HepG2 (cell line): ENCODE results near the gene PSAP. TPM values are rescaled to one million over a fixed set of nuclear protein-coding genes. Genes with fewer than 3 reads are reported as not detected.

Source experiments
- AGO1 ChIP-seq: fragments of 200-400 bp; formaldehyde crosslinking; IDR thresholded peaks from 2 replicates; pipeline ENCODE4 v1.6.1; 2017; ENCODE audit warnings: mild to moderate bottlenecking, low read depth, low read length, moderate library complexity; ENCODE audit not compliant: poor library complexity, severe bottlenecking
- ARID3A ChIP-seq: IDR thresholded peaks from 2 replicates; pipeline ENCODE4 v1.6.1; 2012; ENCODE audit warnings: low read depth, low read length, improper control_type of control experiment
- IRF1 ChIP-seq: sonication (generic); formaldehyde crosslinking; IDR thresholded peaks from 2 replicates; pipeline ENCODE4 v1.4.0; 2020; ENCODE audit warnings: low read depth, mild to moderate bottlenecking, missing genetic modification reagents
- MNT ChIP-seq: fragments of 450-650 bp; IDR thresholded peaks from 2 replicates; pipeline ENCODE4 v1.6.1; 2016
- NFRKB ChIP-seq: fragments of 450-650 bp; IDR thresholded peaks from 2 replicates; pipeline ENCODE4 v1.6.1; 2017
- PAX8 ChIP-seq: sonication (generic); formaldehyde crosslinking; IDR thresholded peaks from 2 replicates; pipeline ENCODE4 v1.8.0; 2022; ENCODE audit warnings: mild to moderate bottlenecking, missing genetic modification reagents, borderline replicate concordance
- POLR2A ChIP-seq, 2 experiments: IDR thresholded peaks; 2 replicates each; pipeline ENCODE4 v1.6.1; 2011; ENCODE audit warnings: low read depth in 2 of 2, low read length in 2 of 2, mild to moderate bottlenecking in 1 of 2, moderate library complexity in 1 of 2; ENCODE audit not compliant: insufficient read depth in 1 of 2
- SMARCC2 ChIP-seq: fragments of 450-650 bp; IDR thresholded peaks from 2 replicates; pipeline ENCODE4 v1.6.1; 2017; ENCODE audit warnings: antibody characterized with exemption, mild to moderate bottlenecking
- ZIK1 ChIP-seq: sonication (generic); formaldehyde crosslinking; IDR thresholded peaks from 2 replicates; pipeline ENCODE4 v1.5.0; 2020; ENCODE audit warnings: mild to moderate bottlenecking, low read depth, missing genetic modification reagents, borderline replicate concordance
- ZMAT5 ChIP-seq: sonication (generic); formaldehyde crosslinking; IDR thresholded peaks from 2 replicates; pipeline ENCODE4 v1.5.0; 2020; ENCODE audit warnings: mild to moderate bottlenecking, low read depth, missing genetic modification reagents, borderline replicate concordance
- ZNF17 ChIP-seq: sonication (generic); formaldehyde crosslinking; IDR thresholded peaks from 2 replicates; pipeline ENCODE4 v1.5.0; 2020; ENCODE audit warnings: mild to moderate bottlenecking, missing genetic modification reagents
- ZNF317 ChIP-seq: sonication (generic); formaldehyde crosslinking; IDR thresholded peaks from 2 replicates; pipeline ENCODE4 v1.5.0; 2020; ENCODE audit warnings: mild to moderate bottlenecking, missing genetic modification reagents
- ZNF577 ChIP-seq: sonication (generic); formaldehyde crosslinking; IDR thresholded peaks from 2 replicates; pipeline ENCODE4 v1.4.0; 2020; ENCODE audit warnings: mild to moderate bottlenecking, low read depth, missing genetic modification reagents, borderline replicate concordance
- ZNF609 ChIP-seq: sonication (generic); formaldehyde crosslinking; IDR thresholded peaks from 2 replicates; pipeline ENCODE4 v1.4.0; 2020; ENCODE audit warnings: mild to moderate bottlenecking, missing genetic modification reagents, borderline replicate concordance
- polyA plus RNA-seq, 8 experiments: library from polyadenylated mRNA; depleted of rRNA in 3 of 8; stranded (reverse) in 7 of 8; unstranded in 1 of 8; fragments of >200 nt; fragmentation: Illumina TruSeq in 4 of 8; extraction: Trizol in 4 of 8; gene quantifications; 2 replicates each; pipeline versions ENCODE4 v1.2.1 to v1.2.3, GENCODE V29; 2011 to 2016; ENCODE audit warnings: low read depth in 4 of 8, missing spikeins in 1 of 8, mixed read lengths in 1 of 8; ENCODE audit not compliant: insufficient read depth in 1 of 8
- total RNA-seq, 5 experiments: library from RNA; depleted of rRNA; stranded (reverse); fragments of >200 nt; fragmentation: Illumina TruSeq; extraction: Trizol; gene quantifications; 2 replicates each; pipeline ENCODE4 v1.2.3, GENCODE V29; 2016; ENCODE audit warnings: low read depth in 1 of 5

PSAP gene
- total and polyA plus RNA-seq, 2 of the 13 experiments (the other 11 are each of a cell fraction or from before 2014, with no cell fraction given) = 323 to 643 TPM

GRCh38 chr10:71814922-71815411 lies 36.1 kb downstream of the PSAP start (continued):
- no peak for TF ChIP-seq ZNF609
- no peak for TF ChIP-seq ARID3A
- no peak for TF ChIP-seq ZNF577 (CRISPR knock-in tag)
- 0 out of 4 replicates have a peak, but pooled peaks of 1 of the 2 experiments have one; percentile 28 for TF ChIP-seq POLR2A (IDR thresholded peaks at IDR 0.05; ENCODE audit: insufficient read depth in 1 of 2, low read depth in 2 of 2, low read length in 2 of 2)
- TF ChIP-seq AGO1 = peak; percentile 44
- no peak for TF ChIP-seq NFRKB
- no peak for TF ChIP-seq ZNF17 (CRISPR knock-in tag)
- TF ChIP-seq ZNF317 (CRISPR knock-in tag) = no peak
- no peak for TF ChIP-seq ZIK1
- TF ChIP-seq MNT = no peak
- no peak for TF ChIP-seq SMARCC2
- no peak for TF ChIP-seq PAX8
- no peak for TF ChIP-seq IRF1 (CRISPR knock-in tag)
- no peak for TF ChIP-seq ZMAT5 (CRISPR knock-in tag)
